ENCODE data around the gene CIAO1.

- TF ChIP-seq CTCF (IDR thresholded peaks at IDR 0.05), result no peak
- TF ChIP-seq EZH2 (IDR thresholded peaks at IDR 0.05), result no peak
- no peak for TF ChIP-seq EZH2phosphoT487 (IDR thresholded peaks at IDR 0.05)
Measured at GRCh38 chr2:96218508-96219131, 47.4 kb upstream of the CIAO1 start.
